HG02973 (cell line): ENCODE data around the gene MGLL.
"Not testable (repeated sequence)": the region's sequence is repeated elsewhere in the genome, so short reads cannot be mapped to it uniquely, and the experiment has no call there.

Experiments used
- ATAC-seq: cut with Tn5 transposase; IDR thresholded peaks from one replicate; pipeline ENCODE4 v1.9.1; 2021; ENCODE audit warnings: moderate library complexity; ENCODE audit not compliant: unreplicated experiment

Gene MGLL

DNA sequence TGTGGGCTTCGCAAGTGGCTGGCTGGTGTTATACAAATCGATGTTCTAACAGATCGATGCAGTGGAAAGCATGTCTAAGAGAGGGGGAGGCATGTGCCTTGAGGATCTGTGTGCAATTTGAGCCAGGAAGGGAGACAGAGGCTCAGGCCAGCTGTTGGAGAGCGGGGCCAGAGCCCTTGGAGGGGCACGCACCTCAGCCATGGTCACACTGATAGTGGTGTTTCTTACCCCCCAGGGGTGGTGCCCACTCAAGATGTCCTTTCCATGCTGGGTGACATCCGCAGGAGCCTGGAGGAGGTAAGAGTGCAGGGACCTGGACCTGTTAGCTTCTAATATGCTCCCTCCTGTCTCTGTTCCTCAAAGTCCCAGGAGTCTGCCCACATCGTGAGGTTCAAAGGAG, 153.4 kb downstream of the MGLL start:
- ATAC-seq = no peak

DNA sequence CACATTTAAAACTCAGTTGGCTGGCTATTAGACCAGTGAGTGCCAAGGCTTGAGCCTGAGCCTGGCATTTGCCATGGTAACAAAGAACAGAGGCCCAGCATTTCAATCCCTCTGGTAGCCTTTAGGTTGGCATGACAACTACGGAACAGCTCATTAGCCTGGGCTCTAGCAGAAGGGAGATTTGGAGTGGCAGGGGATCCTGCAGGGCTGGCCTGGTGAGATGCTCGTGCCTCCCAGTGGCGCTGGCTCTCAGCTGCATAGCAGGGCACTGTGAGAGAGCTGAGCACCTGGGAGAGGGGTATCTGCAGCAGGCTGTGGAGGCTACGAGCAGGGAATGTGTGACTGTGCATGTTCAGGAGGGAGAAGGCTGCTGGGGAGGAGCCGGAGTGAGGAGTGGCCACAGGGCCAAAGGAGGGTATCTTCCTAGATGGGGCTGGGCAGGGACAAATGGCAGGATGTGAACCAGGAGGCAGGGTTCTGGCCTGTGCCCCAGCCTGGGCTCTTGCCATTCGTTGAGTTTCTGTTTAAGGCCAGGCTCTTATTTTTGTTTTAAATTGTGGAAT, 155.1 kb downstream of the MGLL start:
- ATAC-seq = no peak

DNA sequence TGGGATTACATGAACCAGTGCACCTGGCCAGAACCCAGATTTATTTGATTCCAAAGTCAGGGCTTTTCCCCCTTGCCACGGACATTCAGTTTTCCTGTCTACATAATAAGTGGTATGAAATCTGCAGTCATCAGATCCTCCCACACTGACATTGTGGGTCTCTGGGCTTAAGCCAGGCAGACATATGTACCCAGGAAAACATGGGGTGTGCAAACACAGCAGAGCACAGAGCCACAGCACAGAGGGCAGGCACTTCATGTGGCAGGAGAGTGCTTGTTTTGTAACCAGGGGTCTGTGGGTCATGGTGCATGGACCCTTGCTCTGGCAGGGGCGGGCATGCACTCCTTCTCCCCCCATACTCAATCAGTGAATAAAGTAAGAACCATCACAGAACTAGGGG, 155.6 kb downstream of the MGLL start:
- no peak for ATAC-seq

DNA sequence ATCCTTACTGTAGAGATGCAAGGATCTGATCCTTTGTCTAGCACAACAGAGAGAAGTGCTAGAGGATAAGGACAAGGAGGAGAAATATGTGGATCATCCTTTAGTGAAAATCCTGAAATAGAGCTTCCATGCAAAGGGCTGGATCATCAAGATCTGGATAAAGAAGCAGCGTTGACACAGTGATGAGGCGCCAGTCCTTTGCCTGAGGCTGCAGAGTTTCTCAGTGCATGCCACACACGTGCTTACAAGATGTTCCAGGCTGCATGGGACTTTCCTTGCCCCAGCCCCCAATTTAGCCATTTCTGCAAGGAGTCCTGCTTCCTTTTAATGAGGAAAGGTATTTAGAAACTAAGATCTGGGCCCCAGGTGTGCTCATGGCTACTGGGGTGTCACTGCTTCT, 156.7 kb downstream of the MGLL start:
- ATAC-seq = no peak

DNA sequence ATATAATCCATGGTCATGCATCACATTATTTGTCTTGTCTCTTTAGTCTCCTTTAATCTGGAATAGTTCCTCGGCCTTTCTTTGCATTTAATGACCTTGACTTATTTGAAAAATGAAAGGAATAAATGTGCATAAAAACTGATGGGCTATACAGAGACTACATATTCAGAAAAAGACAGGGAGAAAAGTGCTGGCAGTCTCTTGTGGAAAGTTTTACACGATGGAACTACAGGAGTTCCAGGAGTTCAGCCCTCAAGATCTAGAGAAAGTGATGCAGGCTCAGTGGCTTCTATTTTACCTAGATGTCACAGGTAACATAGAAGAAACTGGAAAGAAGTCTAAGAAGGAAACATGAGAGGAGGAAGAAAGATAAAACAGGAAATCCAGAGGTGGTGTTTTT, 157.2 kb downstream of the MGLL start:
- ATAC-seq = no peak

DNA sequence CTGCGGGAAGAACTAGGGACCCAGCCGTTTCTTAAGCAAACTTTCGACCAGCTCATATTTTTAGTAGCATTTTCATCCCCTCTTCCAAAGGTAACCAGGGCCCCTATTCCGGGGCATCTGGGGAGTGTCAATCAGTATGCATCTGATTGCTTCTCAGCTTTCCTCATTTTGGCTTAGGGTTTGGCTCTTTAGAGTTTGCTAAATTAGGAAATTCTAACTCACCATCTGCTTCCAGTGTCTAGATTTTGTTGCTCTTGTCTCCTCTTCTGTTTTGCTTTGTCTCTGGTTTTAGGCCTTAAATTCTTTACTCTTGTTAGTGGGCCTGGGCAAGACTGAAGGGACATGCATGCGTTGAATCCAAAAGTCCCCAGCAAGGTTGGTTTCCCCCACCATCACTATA, 159.2 kb downstream of the MGLL start:
- ATAC-seq = no peak

DNA sequence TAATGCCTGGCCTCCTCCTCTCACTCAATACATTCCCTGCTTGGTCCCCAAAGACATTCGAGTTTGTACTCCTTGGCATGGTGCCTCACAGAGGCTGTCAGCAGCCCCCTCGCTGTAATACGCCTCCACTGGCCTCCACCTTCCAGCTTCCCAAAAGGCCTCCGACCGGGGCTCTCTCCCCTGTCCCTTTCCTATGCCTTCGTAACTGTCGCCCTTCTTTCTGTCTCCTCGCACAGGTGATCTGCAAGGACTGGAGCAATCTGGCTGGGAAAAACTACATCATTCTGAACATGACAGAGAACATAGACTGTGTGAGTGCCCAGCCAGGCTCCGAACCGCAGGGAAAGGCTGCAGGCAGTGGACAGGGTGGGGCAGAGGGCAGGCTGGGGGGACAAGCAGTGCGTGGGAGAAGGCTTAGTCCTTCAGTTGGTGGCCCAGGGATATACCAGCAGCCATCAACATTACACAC, 160.3 kb downstream of the MGLL start:
- ATAC-seq = no peak

DNA sequence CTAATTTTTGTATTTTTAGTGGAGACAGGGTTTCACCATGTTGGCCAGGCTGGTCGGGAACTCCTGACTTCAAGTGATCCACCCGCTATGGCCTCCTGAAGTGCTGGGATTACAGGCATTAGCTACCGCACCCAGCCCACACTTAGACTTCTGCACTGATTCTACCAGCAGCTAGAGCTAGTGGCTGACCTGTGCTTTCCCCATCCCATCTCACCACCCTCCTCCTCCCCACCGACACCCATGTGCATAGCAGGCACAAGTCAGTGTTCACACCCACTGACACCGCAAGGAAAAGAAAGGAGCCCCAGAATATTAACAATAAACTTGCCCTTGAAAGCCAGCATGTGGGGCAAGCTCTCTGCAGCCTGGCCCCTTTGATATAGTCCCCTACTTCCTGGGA, 160.7 kb downstream of the MGLL start:
- ATAC-seq = no peak

DNA sequence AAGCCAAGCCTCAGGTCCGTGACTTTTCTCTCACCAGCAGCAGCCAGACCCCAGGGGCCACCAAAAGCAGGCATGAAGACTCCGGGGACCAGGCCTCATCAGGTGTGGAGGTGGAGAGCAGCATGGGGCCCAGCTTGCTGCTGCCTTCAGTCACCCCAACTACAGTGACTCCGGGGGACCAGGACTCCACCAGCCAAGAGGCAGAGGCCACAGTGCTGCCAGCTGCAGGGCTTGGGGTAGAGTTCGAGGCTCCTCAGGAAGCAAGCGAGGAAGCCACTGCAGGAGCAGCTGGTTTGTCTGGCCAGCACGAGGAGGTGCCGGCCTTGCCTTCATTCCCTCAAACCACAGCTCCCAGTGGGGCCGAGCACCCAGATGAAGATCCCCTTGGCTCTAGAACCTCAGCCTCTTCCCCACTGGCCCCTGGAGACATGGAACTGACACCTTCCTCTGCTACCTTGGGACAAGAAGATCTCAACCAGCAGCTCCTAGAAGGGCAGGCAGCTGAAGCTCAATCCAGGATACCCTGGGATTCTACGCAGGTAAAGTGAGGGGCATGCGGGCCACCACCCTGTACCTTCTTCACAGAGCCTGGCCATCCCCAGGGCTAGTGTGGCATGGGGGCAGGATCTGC, 161.6 kb downstream of the MGLL start:
- no peak for ATAC-seq

DNA sequence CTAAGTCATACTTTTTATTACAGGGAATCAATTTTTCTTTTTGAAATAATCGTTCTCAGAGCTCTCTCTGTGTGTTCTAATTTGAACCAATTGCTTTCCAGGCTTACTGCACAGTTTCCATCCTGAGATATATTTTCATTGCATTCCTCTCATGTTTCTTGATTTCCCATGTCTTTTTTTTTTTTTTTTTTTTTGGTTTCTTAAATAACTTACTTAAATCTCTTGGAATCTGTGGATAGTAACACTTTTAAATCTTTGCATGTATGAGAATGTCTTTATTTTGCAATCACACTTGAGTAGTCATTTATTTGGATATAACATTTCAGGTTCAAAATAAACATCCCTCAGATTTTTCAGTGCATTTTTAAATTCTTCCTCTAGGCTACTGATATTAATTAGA, 164.1 kb downstream of the MGLL start:
- no peak for ATAC-seq

DNA sequence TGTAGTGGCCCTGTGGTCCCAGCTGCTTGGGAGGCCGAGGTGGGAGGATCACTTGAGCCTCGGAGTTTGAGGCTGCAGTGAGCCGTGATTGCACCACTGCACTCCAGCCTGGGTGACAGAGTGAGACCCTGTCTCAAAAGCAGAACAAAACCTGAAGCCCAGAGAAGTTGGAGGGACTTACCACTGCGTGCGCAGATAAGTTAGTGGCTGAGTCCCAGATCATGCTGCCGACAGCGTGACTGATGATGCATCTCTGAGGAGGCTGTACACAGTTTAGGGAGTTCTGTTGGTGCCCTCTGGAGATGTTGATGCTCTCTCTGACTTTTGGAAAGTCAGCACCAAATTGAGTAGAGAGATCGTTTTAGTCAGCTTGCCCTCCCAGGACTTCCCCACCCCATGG, 165.4 kb downstream of the MGLL start:
- no peak for ATAC-seq

DNA sequence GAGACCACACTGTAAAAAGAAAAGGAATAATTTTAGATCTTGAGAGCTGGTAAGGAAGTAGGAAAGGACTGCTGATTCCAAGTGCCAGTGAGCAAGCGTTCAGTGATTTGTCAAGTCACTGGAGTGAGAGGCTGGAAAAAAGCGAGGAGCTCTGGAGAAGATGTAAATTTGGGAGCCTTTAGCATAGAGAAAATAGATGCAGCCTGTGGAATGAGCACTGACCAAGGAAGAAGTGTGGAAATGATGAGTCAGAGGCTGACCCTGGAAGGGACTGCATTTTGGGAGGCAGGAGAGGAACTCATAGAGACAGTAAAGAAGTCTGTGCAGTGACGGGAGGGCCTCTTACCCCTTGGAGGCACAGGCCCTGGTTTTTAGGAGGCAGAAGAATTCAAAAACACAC, 166.7 kb downstream of the MGLL start:
- no peak for ATAC-seq

DNA sequence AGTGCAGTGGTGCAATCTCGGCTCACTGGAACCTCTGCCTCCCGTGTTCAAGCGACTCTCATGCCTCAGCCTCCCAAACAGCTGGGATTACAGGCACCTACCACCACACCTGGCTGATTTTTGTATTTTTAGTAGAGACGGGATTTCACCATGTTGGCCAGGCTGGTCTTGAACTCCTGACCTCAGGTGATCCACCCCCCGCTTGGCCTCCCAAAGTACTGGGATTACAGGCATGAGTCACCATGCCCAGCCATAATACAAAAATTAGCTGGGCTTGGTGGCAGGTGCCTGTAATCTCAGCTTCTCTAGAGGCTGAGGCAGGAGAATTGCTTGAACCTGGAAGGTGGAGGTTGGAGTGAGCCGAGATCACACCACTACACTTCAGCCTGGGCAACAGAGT, 167.3 kb downstream of the MGLL start:
- not testable (repeated sequence) for ATAC-seq

DNA sequence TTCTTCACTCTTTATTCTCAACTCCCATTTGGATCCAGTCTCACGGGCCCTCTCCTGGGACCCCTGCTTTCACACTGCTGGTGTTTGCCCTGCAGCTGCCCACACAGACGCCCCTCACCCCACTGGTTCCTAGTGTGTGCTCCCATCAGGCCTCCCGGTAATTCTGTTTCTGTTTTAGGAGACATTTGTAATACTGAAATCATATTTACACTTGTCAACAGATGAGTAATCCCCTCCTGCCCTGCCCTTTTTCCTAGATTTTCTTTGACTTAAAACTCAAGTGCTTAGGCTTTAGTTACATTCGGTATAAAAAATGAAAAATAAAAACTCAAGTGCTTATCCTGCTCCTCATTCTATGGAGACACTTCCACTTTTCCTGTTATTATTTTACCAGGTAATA, 167.9 kb downstream of the MGLL start:
- no peak for ATAC-seq

DNA sequence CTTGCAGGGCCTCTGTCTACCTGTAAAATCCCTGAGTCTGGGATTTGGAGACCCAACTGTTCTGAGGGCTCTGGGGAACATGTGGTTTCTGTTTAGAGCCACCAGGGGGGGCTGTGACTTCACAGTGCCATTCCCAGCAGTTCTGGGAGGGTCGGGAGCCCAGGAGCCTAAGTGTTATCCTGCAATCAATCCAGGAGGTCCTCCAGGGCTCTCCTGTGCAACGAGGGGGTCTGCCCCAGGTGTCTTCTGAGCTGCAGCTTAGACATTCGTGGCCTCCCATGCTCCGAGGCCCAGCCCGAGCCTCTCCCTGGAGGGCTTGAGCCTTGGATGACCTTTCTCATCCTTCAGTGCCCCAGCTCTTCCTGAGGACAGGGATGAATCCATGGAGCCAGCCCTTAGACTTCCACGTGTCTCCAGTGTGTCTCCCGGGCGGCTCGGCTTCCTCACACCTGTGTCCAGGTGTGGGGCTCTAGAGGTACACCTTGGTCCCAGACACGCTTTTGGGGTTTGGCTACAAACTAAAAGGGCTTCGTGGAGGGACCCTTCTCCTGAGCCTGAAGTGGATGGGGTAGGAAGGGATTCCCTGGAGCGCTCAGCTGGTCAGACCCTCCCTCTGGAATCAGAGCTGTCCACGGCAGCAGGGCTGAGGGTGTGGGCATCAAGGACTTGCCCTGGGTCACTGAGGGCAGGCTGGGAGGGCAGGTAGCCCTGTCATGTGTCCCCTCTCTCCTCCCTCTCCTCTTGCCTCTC, 169.9 kb downstream of the MGLL start:
- ATAC-seq = no peak

DNA sequence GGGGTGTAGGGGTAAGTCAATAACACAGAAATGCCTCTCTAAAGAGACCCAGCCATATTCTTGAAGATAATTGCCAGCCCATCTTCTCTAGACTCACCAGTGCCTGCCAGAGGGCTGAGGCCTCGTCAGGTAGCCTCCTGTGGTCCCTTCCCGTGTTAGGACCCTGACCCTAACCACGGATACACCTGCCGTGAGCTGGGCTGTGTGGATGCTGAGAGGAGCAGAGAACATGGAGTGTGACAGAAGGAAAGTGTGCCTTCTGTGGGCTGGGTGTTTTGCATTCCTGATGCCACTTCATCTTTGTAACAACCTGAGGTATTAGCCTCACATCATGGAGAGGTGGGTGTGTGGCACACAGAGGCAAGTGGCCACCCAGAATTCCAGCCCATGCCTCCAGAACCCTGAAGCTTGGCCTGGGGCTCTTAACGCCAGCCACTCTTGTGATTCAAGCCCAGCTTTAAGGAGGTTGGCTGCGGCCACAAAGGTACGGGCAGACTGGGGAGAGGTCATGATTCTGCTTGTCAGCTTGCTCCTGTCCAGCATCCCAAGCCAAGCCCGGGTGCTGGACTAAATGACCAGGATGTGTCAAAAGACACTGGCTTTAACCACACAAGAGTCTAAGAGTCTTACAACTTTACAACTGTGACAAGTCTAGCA, 170.7 kb downstream of the MGLL start:
- no peak for ATAC-seq

DNA sequence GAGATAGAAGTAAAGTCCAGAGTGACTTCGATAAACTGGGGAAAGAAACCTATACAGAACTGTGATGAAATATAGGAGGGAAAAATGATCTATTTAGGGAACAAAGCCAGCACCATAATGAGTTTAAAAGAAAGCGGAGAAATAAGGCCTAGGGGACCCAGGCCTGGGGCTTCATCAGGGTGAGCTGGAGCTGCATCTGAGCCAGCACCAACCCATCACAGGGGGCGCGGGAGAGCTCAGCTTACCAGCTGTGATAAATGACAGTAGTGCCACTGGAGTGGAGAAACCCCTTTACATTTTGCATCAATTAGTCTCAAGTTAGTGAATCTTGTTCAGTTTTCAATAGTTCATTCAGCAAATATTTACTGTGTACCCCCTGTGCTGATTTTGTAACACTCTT, 172.1 kb downstream of the MGLL start:
- no peak for ATAC-seq

DNA sequence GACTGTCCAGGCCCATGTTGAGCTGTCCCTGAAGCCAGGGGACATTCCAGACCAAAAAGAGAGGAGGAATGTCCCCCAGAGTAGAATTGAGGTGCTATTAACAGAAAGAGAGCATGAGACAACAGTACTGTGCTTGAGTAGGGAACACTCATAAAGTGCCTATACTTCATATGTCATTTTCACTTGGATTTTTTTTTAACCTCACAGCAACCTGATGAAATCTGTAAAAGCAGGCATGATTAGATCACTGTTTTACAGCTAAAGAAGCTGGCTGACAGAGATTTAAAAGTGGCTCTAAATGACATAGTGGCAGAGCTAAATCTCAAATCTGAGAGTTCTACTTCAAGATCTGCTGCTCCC, 174.5 kb downstream of the MGLL start:
- no peak for ATAC-seq

DNA sequence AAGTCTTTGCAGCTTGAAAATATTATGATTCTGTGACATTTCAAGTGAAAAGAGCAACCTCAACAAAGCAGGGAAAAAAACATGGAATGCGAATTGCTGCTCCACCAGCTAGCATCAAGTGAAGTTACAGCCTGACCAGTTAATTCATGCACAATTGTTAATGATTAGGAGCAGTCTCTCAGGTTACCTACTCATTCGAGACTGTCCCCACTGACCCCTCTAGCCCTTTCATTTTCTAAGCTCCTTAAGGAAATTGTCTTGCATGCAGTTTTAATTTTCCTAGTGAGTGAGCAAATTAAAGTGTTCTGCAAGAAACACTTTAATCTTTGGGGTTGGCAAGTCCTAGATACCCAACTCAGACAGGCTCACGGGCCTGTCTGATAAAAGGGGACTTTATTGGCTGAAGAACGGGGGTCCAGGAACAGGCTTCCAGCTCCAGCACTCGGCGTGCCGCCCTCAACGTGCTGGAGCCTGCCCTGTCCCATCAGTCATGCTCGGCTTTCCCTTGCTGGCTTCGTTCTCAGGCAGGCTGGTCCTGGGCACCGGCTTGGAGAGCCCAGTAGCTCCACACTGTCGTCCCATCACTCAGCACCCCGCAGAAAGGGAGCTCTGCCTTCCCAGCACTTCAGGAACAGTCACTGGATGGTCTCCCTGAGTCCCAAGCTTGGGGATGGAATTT, 175.0 kb downstream of the MGLL start:
- ATAC-seq = no peak

DNA sequence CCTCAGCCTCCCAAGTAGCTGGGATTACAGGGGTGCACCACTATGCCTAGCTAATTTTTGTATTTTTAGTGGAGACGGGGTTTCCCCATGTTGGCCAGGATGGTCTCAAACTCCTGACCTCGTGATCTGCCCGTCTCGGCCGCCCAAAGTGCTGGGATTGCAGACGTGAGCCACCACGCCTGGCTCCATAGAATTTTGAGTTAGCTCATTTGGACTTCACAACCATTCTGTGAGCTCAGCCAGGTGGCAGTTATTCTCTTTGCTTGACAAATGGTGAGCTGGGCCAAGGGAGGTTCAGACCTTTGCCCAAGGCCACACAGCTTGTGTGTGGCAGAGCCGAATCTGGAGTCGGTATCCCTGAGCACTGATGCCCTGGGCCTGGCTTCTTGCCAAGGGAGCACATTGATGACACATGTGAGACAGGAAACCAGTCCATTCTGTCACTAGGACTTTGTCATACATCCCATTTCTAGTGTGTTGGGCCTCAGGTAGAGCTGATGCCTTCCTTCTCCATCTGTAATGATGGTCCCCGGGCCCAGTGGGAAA, 175.7 kb downstream of the MGLL start:
- no peak for ATAC-seq

DNA sequence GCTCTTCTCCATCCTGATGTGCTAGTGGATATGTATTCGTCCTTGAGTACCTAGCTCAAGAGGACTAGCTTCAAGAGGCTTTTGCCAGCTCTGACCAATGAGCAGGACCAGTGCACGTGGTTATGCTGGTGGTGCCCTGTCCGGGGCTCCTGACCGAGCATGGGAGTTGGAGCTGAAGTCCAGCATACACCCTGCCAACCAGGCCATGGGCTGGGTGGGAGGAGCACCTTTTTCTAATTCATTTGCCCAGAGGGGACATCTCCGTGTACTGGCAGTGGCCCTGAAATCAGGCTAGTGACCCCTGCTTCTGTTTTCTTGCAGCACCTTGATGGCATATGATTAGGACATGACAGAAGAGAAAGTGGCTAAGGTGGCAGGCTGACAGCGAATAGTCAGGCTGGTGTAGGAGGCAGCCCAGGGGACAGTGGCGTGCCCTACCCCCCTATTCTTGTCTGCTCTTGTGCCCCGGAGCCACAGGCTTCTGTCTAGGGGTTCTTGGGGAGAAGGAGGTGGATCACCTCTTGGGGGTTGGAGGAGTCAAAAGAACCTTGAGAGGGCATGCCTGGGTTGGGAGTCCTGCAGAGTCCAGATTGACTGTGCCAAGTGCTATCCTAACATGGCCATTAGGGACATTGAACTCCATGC, 176.8 kb downstream of the MGLL start:
- ATAC-seq = no peak
